Middle frontal gyrus (tissue), 1 donor: ENCODE results near the gene RIPPLY3.
A peak's percentile ranks its signal among the peaks of the same experiment; 100 is the strongest.
"Not testable (repeated sequence)": the region's sequence is repeated elsewhere in the genome, so short reads cannot be mapped to it uniquely, and the experiment has no call there.

Experiments
- DNase-seq: peaks from one replicate; pipeline ENCODE4 v3.0.0-alpha.2; 2015; ENCODE audit warnings: low spot score; ENCODE audit errors: extremely low spot score

RIPPLY3 gene

GRCh38 chr21:37008724-37009123 is 2.2 kb downstream of the RIPPLY3 start:
- no peak for DNase-seq

- peak; percentile 29 for DNase-seq
Observed at GRCh38 chr21:37009740-37010341, 3.3 kb downstream of the RIPPLY3 start.

DNA sequence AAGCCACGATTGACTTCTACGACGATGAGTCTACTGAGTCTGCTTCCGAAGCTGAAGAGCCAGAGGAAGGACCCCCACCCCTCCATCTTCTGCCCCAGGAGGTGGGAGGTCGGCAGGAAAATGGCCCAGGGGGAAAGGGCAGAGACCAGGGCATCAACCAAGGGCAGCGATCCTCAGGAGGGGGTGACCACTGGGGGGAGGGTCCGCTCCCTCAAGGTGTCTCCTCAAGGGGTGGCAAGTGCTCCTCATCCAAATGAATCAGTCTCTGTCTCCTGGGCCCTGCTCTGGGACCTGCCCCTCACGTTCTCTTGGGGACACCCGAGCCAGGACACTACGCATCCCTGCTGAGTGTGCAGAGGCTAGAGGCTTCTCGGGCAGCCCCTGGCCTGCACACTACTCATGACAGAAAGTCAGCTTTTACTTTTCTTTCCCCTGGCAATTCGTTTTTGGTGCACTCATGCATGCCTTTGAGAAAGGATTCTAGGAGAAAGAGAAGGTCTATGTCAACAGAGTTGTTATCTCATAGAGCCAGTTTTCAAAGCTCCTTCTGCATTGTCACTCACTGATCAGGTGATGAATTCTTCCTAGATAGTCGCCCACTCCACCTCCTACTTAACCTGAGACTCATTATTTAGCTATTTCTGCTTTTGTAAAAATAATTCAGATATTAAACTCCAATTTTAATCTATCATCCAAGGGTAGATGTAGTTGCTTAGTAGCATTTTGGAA is 11.6 kb downstream of the RIPPLY3 start:
- DNase-seq, result no peak

- DNase-seq, result no peak
Observed at GRCh38 chr21:37026499-37026898, 20.0 kb downstream of the RIPPLY3 start.

DNA sequence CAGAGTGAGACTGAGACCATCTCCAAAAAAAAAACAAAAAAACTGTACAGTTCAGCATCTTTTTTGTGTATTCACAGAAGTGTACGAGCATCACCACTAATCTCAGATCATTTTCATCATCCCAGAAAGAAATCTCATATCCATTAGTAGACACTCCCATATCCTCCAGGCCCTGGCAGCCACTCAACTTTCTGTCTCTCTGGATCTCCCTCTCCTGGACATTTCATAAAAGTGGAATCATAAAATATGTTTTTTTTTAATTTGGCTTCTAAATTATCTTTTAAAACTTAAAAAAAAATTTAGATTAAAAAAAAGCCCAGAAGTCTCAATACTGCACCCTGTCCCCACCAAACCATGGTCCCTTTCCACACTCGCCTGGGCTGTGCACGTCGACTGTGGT is 22.1 kb downstream of the RIPPLY3 start:
- no peak for DNase-seq

DNA sequence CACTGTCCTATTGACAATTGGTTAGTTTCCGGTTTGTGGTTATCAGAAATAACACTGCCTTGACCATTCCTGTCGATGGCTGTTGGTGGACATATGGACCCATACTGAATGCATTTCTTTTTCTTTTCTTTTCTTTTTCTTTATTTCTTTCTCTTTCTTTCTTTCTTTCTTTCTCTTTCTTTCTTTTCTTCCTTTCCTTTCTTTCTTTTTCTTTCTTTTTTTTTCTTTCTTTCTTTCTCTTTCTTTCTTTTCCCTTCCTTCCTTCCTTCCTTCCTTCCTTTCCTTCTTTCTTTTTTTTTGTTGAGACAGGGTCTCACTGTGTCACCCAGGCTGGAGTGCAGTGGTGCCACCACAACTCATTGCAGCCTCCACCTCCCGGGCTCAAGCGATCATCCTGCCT is 24.4 kb downstream of the RIPPLY3 start:
- DNase-seq, result no peak

GRCh38 chr21:37032293-37032692 is 25.8 kb downstream of the RIPPLY3 start:
- DNase-seq, result no peak

GRCh38 chr21:37032877-37033471 is 26.5 kb downstream of the RIPPLY3 start:
- peak; percentile 29 for DNase-seq

DNA sequence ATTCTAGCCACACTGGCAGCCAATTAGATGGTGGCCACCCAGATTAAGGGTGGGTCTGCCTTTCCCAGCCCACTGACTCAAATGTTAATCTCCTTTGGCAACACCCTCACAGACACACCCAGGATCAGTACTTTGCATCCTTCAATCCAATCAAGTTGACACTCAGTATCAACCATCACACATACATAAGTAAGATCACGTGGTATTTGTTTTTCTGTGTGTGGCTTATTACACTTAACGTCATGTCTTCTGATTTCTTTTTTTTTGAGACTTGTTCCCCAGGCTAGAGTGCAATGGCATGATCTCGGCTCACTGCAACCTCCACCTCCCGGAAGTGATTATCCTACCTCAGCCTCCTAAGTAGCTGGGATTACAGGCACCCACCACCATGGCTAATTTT is 27.9 kb downstream of the RIPPLY3 start:
- DNase-seq, result not testable (repeated sequence)

- no peak for DNase-seq
Observed at GRCh38 chr21:37036177-37036576, 29.7 kb downstream of the RIPPLY3 start.

- DNase-seq, result no peak
Observed at GRCh38 chr21:37039411-37040075, 33.0 kb downstream of the RIPPLY3 start.

- DNase-seq, result no peak
Observed at GRCh38 chr21:37040212-37040611, 33.7 kb downstream of the RIPPLY3 start.

- DNase-seq, result no peak
Observed at GRCh38 chr21:37041706-37042271, 35.3 kb downstream of the RIPPLY3 start.

DNA sequence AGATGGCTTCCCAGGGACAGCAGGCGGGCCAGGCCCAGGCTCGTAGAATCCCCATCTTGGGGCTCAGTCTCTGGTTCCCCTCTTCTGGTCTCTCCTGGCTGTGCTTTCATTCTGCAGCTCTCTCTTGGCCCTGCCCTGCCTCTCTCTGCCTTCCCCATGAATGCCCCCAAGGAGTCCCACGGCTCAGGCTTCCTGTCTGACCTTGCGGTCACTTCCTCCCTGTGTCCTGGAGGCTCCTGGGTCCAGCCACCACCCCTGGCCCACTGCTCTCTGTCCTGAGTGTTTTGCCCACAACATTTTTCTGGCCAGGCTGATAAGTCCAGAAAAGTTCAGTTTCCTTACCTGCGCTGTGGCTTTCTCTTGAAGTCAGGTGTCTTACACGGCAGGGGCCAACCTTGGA is 37.3 kb downstream of the RIPPLY3 start:
- DNase-seq, result no peak

- no peak for DNase-seq
Observed at GRCh38 chr21:37044643-37045042, 38.1 kb downstream of the RIPPLY3 start.

- DNase-seq, result no peak
Observed at GRCh38 chr21:37045149-37045548, 38.6 kb downstream of the RIPPLY3 start.

DNA sequence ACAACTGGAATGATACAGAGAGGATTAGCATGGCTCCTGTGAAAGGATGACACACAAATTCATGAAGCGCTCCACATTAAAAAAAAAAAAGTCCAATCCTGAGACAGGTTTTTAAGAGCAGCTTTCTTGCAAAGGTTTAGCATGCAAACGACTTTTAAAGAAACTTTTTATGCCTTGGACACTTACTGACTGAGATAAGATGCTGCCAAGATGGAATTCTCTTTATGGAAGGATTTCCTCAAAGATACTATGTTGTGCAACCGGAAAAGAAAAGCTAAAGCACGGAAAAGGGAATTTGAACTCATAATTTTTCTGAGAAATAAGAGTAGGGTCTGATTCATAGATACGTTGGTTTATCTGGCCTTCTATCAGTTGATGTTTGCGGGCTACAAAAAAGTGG is 39.1 kb downstream of the RIPPLY3 start:
- DNase-seq, result no peak

DNA sequence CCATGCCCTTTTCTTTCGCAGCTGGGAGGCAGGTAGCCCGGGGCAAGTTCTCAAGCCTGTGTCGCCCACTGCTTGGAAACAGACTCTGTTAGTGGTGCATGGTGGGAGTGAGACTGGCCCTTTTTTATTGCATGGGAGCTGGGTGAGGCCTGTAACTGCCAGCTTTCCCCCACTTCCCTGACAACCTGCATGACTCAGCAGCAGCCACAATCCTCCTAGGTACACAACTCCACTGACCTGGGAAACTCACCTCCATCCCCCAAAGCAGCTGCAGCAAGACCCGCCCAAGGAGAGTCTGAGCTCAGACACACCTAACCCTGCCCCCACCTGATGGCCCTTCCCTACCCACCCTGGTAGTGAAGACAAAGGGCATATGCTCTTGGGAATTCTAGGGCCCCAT is 40.6 kb downstream of the RIPPLY3 start:
- no peak for DNase-seq

GRCh38 chr21:37049741-37050140 is 43.2 kb downstream of the RIPPLY3 start:
- DNase-seq, result not testable (repeated sequence)

- no peak for DNase-seq
Observed at GRCh38 chr21:37055271-37055855, 48.9 kb downstream of the RIPPLY3 start.

DNA sequence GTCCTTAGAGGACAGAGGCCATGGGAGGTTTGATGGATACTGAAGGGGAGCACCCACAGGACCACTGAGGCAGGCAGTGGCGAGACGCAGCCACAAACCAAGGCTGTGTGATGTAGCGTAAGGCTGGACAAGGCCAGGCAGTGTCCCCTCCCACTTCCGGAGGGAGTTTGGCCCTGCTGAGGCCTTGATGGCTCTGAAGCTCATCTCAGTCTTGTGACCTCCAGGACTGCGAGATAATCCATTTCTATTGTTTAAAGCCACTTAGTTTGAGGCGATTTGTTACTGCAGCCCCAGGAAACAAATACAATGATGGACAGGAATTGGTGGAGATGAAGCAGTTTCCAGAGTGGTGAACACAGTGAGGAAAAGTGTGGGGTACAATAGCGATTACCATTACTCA is 51.1 kb downstream of the RIPPLY3 start:
- DNase-seq, result no peak

DNA sequence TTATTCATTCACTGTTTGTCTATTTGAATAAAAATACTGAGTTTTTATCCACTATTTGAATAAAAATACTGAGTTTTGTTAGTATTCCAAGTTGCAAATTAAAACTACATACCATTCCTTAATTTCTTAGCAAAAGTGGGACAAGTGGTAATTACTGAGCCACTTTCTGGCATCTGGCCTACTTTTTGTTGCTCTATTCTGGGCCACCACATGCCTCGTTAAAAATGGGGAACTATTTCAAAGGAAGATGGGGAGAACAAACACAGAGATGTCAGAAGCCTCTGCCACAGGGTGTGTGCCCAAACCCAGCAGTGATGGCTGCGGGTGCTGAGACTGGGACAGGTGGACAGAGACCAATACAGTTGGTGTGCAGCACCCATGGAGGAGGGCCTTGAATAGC is 51.8 kb downstream of the RIPPLY3 start:
- no peak for DNase-seq
